Muscle layer of duodenum (tissue), 2 donors: ENCODE results near the gene DPEP2NB.
A peak's percentile ranks its signal among the peaks of the same experiment; 100 is the strongest.
"Not testable (repeated sequence)": the region's sequence is repeated elsewhere in the genome, so short reads cannot be mapped to it uniquely, and the experiment has no call there.

Experiments
- H3K27ac ChIP-seq: one replicate; pipeline ENCODE4 v1.7.0; 2013; ENCODE audit warnings: mild to moderate bottlenecking, low read length
- H3K27me3 ChIP-seq: one replicate; pipeline ENCODE4 v1.7.0; 2013; ENCODE audit warnings: low read depth, mild to moderate bottlenecking, control low read depth, low read length
- H3K36me3 ChIP-seq, 2 donors: one replicate each; pipeline ENCODE4 v1.7.0; 2013; ENCODE audit warnings: low read length in 2 of 2, control low read depth in 1 of 2, mild to moderate bottlenecking in 1 of 2; ENCODE audit not compliant: insufficient read depth in 2 of 2, control insufficient read depth in 1 of 2
- H3K4me1 ChIP-seq, 2 donors: one replicate each; pipeline ENCODE4 v1.7.0; 2013; ENCODE audit warnings: low read length in 2 of 2, mild to moderate bottlenecking in 2 of 2, control low read depth in 1 of 2, moderate library complexity in 1 of 2; ENCODE audit not compliant: insufficient read depth in 2 of 2, control insufficient read depth in 1 of 2
- H3K4me3 ChIP-seq, 2 donors: one replicate each; pipeline ENCODE4 v1.7.0; 2013; ENCODE audit warnings: low read length in 2 of 2, low read depth in 1 of 2, mild to moderate bottlenecking in 1 of 2
- H3K9me3 ChIP-seq, 2 donors: one replicate each; pipeline ENCODE4 v1.7.0; 2013; ENCODE audit warnings: low read length in 2 of 2, control low read depth in 1 of 2, mild to moderate bottlenecking in 1 of 2; ENCODE audit not compliant: control insufficient read depth in 1 of 2
- donor health status: healthy.

DPEP2NB gene

GRCh38 chr16:67994040-67994408, 21.7 kb downstream of the DPEP2NB start:
- peak overlapping the region; percentile 72 for H3K27ac ChIP-seq
- not testable (repeated sequence) for H3K27me3 ChIP-seq, H3K36me3 ChIP-seq, H3K9me3 ChIP-seq
- H3K4me1 ChIP-seq, result peaks cover 5 to 12% of the 10 kb centered on the region in 2 donors
- peak overlapping the region; percentile 59 to 60 for H3K4me3 ChIP-seq

GRCh38 chr16:67993207-67994039, 22.3 kb downstream of the DPEP2NB start:
- no peaks in the 10 kb centered on the region for H3K27me3 ChIP-seq
- H3K4me1 ChIP-seq, result peaks cover 5 to 12% of the 10 kb centered on the region in 2 donors
- H3K36me3 ChIP-seq, result no peaks in the 10 kb centered on the region
- H3K27ac ChIP-seq, result peak overlapping the region; percentile 72
- H3K4me3 ChIP-seq, result peak overlapping the region; percentile 59 to 60
- H3K9me3 ChIP-seq, result no peaks in the 10 kb centered on the region

- Histone ChIP-seq H3K27ac (no peak overlapping the region), H3K36me3 (no peaks in the 10 kb centered on the region), H3K27me3 (no peaks in the 10 kb centered on the region), H3K9me3 (no peaks in the 10 kb centered on the region), H3K4me3 (peak overlapping the region in 1 of 2 donors; percentile 60), H3K4me1 (peaks cover 5 to 12% of the 10 kb centered on the region in 2 donors)
Observed at GRCh38 chr16:67992661-67993206, 23.0 kb downstream of the DPEP2NB start.

GRCh38 chr16:67990018-67990386, 25.7 kb downstream of the DPEP2NB start:
- H3K27ac ChIP-seq, result no peak overlapping the region

GRCh38 chr16:67989322-67990017, 26.2 kb downstream of the DPEP2NB start:
- Histone ChIP-seq H3K36me3 (no peaks in the 10 kb centered on the region), H3K4me1 (peaks cover 5 to 16% of the 10 kb centered on the region in 2 donors), H3K27ac (no peak overlapping the region), H3K27me3 (no peaks in the 10 kb centered on the region), H3K4me3 (no peak overlapping the region), H3K9me3 (no peaks in the 10 kb centered on the region)

More at GRCh38 chr16:67990018-67990386, 25.7 kb downstream of the DPEP2NB start:
- no peaks in the 10 kb centered on the region for H3K9me3 ChIP-seq
- no peaks in the 10 kb centered on the region for H3K27me3 ChIP-seq
- no peak overlapping the region for H3K4me3 ChIP-seq
- no peaks in the 10 kb centered on the region for H3K36me3 ChIP-seq
- H3K4me1 ChIP-seq, result peaks cover 5 to 12% of the 10 kb centered on the region in 2 donors

GRCh38 chr16:67988675-67989074, 27.0 kb downstream of the DPEP2NB start:
- Histone ChIP-seq H3K27ac (no peak overlapping the region), H3K4me3 (no peak overlapping the region), H3K4me1 (peaks cover 3 to 14% of the 10 kb centered on the region in 2 donors), H3K36me3 (no peaks in the 10 kb centered on the region), H3K9me3 (no peaks in the 10 kb centered on the region), H3K27me3 (no peaks in the 10 kb centered on the region)

GRCh38 chr16:67987460-67988160, 28.1 kb downstream of the DPEP2NB start:
- H3K36me3 ChIP-seq, result no peaks in the 10 kb centered on the region
- no peaks in the 10 kb centered on the region for H3K9me3 ChIP-seq
- no peaks in the 10 kb centered on the region for H3K27me3 ChIP-seq
- H3K27ac ChIP-seq, result no peak overlapping the region
- H3K4me3 ChIP-seq, result no peak overlapping the region
- peaks cover 0 to 4% of the 10 kb centered on the region in 2 donors for H3K4me1 ChIP-seq

DNA sequence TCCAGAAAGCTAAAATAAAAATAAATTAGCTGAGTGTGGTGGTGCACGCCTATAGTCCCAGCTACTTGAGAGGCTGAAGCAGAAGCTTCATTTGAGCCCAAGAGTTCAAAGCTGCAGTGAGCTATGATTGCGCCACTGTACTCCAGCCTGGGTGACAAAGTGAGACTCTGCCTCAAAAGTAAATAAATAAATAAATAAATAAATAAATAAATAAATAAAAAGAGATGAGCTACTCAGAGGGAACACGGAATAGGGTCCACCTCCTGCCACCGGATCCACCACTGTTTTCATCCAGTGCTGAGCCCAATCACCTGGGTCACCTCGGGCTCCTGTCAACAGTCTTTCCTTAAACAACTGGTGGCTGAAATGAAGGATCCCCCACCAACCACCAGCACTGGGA, 28.8 kb downstream of the DPEP2NB start:
- H3K27ac ChIP-seq, result no peak overlapping the region
- H3K4me1 ChIP-seq, result peaks cover 0 to 4% of the 10 kb centered on the region in 2 donors
- H3K36me3 ChIP-seq, result no peaks in the 10 kb centered on the region
- H3K9me3 ChIP-seq, result no peaks in the 10 kb centered on the region
- no peaks in the 10 kb centered on the region for H3K27me3 ChIP-seq
- no peak overlapping the region for H3K4me3 ChIP-seq

DNA sequence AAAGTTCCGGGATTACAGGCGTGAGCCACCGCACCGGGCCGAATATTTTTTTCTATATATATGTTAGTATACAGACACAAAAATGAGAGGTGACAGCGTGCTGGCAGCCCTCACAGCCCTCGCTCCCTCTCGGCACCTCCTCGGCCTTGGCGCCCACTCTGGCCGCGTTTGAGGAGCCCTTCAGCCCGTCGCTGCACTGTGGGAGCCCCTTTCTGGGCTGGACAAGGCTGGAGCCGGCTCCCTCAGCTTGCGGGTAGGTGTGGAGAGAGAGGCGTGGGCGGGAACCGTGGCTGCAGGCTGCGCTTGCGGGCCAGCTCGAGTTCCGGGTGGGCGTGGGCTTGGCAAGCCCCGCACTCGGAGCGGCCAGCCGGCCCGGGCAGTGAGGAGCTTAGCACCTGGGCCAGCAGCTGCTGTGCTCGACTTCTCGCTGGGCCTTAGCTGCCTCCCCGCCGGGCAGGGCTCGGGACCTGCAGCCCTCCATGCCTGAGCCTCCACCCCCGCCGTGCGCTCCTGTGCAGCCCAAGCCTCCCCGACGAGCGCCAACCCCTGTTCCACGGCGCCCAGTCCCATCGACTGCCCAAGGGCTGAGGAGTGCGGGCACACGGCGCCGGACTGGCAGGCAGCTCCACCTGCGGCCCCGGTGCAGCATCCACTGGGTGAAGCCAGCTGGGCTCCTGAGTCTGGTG, 33.6 kb downstream of the DPEP2NB start:
- H3K36me3 ChIP-seq, result no peaks in the 10 kb centered on the region
- no peak overlapping the region for H3K27ac ChIP-seq
- H3K4me3 ChIP-seq, result no peak overlapping the region
- no peaks in the 10 kb centered on the region for H3K27me3 ChIP-seq
- H3K9me3 ChIP-seq, result no peaks in the 10 kb centered on the region
- H3K4me1 ChIP-seq, result peaks cover 0 to 4% of the 10 kb centered on the region in 2 donors

GRCh38 chr16:67979955-67980678, 35.6 kb downstream of the DPEP2NB start, which contains the start of gene DPEP3:
Gene DPEP3 (minus strand): TSS chr16:67980499. CDS start chr16:67980380, 119 bp downstream.
- Histone ChIP-seq H3K36me3 (no peaks in the 10 kb centered on the region), H3K27me3 (no peaks in the 10 kb centered on the region), H3K4me1 (peaks cover 0 to 4% of the 10 kb centered on the region in 2 donors), H3K4me3 (no peak within 1 kb of the TSS), H3K9me3 (no peaks in the 10 kb centered on the region), H3K27ac (no peak within 1 kb of the TSS)
